Astrocyte (in vitro differentiated cells and primary cell): ENCODE measurements around the gene PSPN. TPM values are rescaled to one million over a fixed set of nuclear protein-coding genes. Genes with fewer than 3 reads are reported as not detected.

ENCODE experiments used
- DNase-seq: peaks from one replicate; pipeline ENCODE4 v3.0.0-alpha.2; 2010; ENCODE audit warnings: low read depth
- FAIRE-seq: peaks from 2 replicates; lab custom pipeline; 2011; peaks lifted over from hg19 to GRCh38; lab: Jason Lieb, UNC
- H2AFZ ChIP-seq: 2 replicates; pipeline ENCODE4 v1.6.0; 2012; ENCODE audit warnings: low read depth, low read length, inconsistent platforms
- H3K27ac ChIP-seq: 2 replicates; pipeline ENCODE4 v1.5.1; 2011; ENCODE audit warnings: low read depth, low read length, inconsistent platforms
- H3K27me3 ChIP-seq: 2 replicates; pipeline ENCODE4 v1.6.0; 2011; ENCODE audit warnings: low read length, inconsistent platforms; ENCODE audit not compliant: insufficient read depth
- H3K36me3 ChIP-seq: 2 replicates; pipeline ENCODE4 v1.5.1; 2011; ENCODE audit warnings: low read length, inconsistent platforms; ENCODE audit not compliant: insufficient read depth
- H3K4me1 ChIP-seq: 2 replicates; pipeline ENCODE4 v1.5.1; 2011; ENCODE audit warnings: low read length, inconsistent platforms; ENCODE audit not compliant: insufficient read depth
- H3K4me2 ChIP-seq: 2 replicates; pipeline ENCODE4 v1.6.0; 2012; ENCODE audit warnings: low read length, inconsistent platforms
- H3K4me3 ChIP-seq: 2 replicates; pipeline ENCODE4 v1.5.1; 2011; ENCODE audit warnings: low read depth, mild to moderate bottlenecking, low read length, inconsistent platforms; ENCODE audit not compliant: insufficient read depth
- H3K79me2 ChIP-seq: 2 replicates; pipeline ENCODE4 v1.6.0; 2012; ENCODE audit warnings: mild to moderate bottlenecking, low read length, inconsistent platforms; ENCODE audit not compliant: insufficient read depth
- H3K9ac ChIP-seq: 2 replicates; pipeline ENCODE4 v1.6.0; 2012; ENCODE audit warnings: mild to moderate bottlenecking, low read length, inconsistent platforms
- H3K9me3 ChIP-seq: 2 replicates; pipeline ENCODE4 v1.5.1; 2012; ENCODE audit warnings: low read depth, mild to moderate bottlenecking, low read length, inconsistent platforms; ENCODE audit not compliant: insufficient read depth
- H4K20me1 ChIP-seq: 2 replicates; pipeline ENCODE4 v1.6.0; 2012; ENCODE audit warnings: low read length, inconsistent platforms; ENCODE audit not compliant: insufficient read depth
- H3K27ac Mint-ChIP-seq: one replicate; pipeline ENCODE4 v1.8.0; 2021; ENCODE audit warnings: mild to moderate bottlenecking, mixed read lengths; ENCODE audit not compliant: unreplicated experiment
- H3K27me3 Mint-ChIP-seq: one replicate; pipeline ENCODE4 v1.8.0; 2021; ENCODE audit warnings: low read depth, mixed read lengths; ENCODE audit not compliant: unreplicated experiment
- H3K36me3 Mint-ChIP-seq: one replicate; pipeline ENCODE4 v1.8.0; 2021; ENCODE audit warnings: low read depth, mixed read lengths; ENCODE audit not compliant: unreplicated experiment
- H3K4me1 Mint-ChIP-seq: one replicate; pipeline ENCODE4 v1.8.0; 2021; ENCODE audit warnings: low read depth, mixed read lengths; ENCODE audit not compliant: unreplicated experiment
- H3K4me3 Mint-ChIP-seq: one replicate; pipeline ENCODE4 v1.8.0; 2021; ENCODE audit warnings: mild to moderate bottlenecking, moderate library complexity, mixed read lengths; ENCODE audit not compliant: unreplicated experiment
- H3K9me3 Mint-ChIP-seq: one replicate; pipeline ENCODE4 v1.8.0; 2021; ENCODE audit warnings: mild to moderate bottlenecking, mixed read lengths; ENCODE audit not compliant: unreplicated experiment
- CTCF ChIP-seq: IDR thresholded peaks from 2 replicates; pipeline ENCODE4 v1.5.1; 2011; ENCODE audit warnings: low read depth, mild to moderate bottlenecking, inconsistent platforms, low read length, moderate library complexity; ENCODE audit not compliant: insufficient read depth
- EZH2 ChIP-seq: IDR thresholded peaks from 2 replicates; pipeline ENCODE4 v1.6.1; 2012; ENCODE audit warnings: mild to moderate bottlenecking, low read length, inconsistent platforms; ENCODE audit not compliant: insufficient read depth
- total RNA-seq: library from RNA; stranded (reverse); gene quantifications from 2 replicates; pipeline ENCODE4 v1.2.1, GENCODE V29; 2021

Gene PSPN
- total RNA-seq, 1 donor from 2014 or later: 2.8 TPM

- Histone ChIP-seq H3K9me3 (no peaks in the 10 kb centered on the region), H3K36me3 (peaks cover 4% of the 10 kb centered on the region), H3K9ac (no peak overlapping the region), H3K79me2 (peaks cover 13% of the 10 kb centered on the region), H4K20me1 (peaks cover 28% of the 10 kb centered on the region), H3K4me3 (no peak overlapping the region), H3K4me1 (no peaks in the 10 kb centered on the region), H2AFZ (no peak overlapping the region), H3K27ac (no peak overlapping the region), H3K27me3 (no peaks in the 10 kb centered on the region), H3K4me2 (no peak overlapping the region)
- DNase-seq (no peak), FAIRE-seq (no peak)
- H3K4me1 Mint-ChIP-seq: no peaks in the 10 kb centered on the region
- TF ChIP-seq CTCF: no peak
- no peaks in the 10 kb centered on the region for H3K27me3 Mint-ChIP-seq
- no peak overlapping the region for H3K4me3 Mint-ChIP-seq
- no peaks in the 10 kb centered on the region for H3K9me3 Mint-ChIP-seq
- no peak overlapping the region for H3K27ac Mint-ChIP-seq
- no peaks in the 10 kb centered on the region for H3K36me3 Mint-ChIP-seq
Observed at GRCh38 chr19:6413721-6414643, 38.2 kb upstream of the PSPN start.

GRCh38 chr19:6413291-6413690 is 37.6 kb upstream of the PSPN start:
- FAIRE-seq: no peak
- H3K9me3 Mint-ChIP-seq: no peaks in the 10 kb centered on the region
- no peaks in the 10 kb centered on the region for H3K9me3 ChIP-seq

More at GRCh38 chr19:6413291-6413690, 37.6 kb upstream of the PSPN start:
- H3K27me3 Mint-ChIP-seq: no peaks in the 10 kb centered on the region
- no peaks in the 10 kb centered on the region for H3K27me3 ChIP-seq
- H2AFZ ChIP-seq: no peak overlapping the region
- H3K4me3 ChIP-seq: no peak overlapping the region
- H4K20me1 ChIP-seq: peaks cover 21% of the 10 kb centered on the region
- no peak for TF ChIP-seq CTCF
- TF ChIP-seq EZH2: no peak
- H3K4me1 ChIP-seq: no peaks in the 10 kb centered on the region
- DNase-seq: no peak
- H3K36me3 Mint-ChIP-seq: no peaks in the 10 kb centered on the region
- no peaks in the 10 kb centered on the region for H3K4me1 Mint-ChIP-seq
- peaks cover 6% of the 10 kb centered on the region for H3K79me2 ChIP-seq
- H3K4me2 ChIP-seq: no peak overlapping the region
- no peak overlapping the region for H3K27ac Mint-ChIP-seq
- H3K9ac ChIP-seq: no peak overlapping the region
- peaks cover 3% of the 10 kb centered on the region for H3K36me3 ChIP-seq
- H3K4me3 Mint-ChIP-seq: no peak overlapping the region
- no peak overlapping the region for H3K27ac ChIP-seq
